Suprapubic skin (tissue), 4 donors: ENCODE measurements around the gene SFSWAP. TPM values are rescaled to one million over a fixed set of nuclear protein-coding genes. Genes with fewer than 3 reads are reported as not detected.
A peak's percentile ranks its signal among the peaks of the same experiment; 100 is the strongest.
"Not testable (repeated sequence)": the region's sequence is repeated elsewhere in the genome, so short reads cannot be mapped to it uniquely, and the experiment has no call there.

Experiments used
- DNase-seq, 2 donors: peaks; one replicate each; pipeline ENCODE4 v3.0.0-alpha.2; 2019; ENCODE audit warnings: low spot score in 2 of 2
- H3K27ac ChIP-seq: fragments of 200-600 bp; sonication (generic); one replicate; pipeline ENCODE4 v1.5.1; 2019
- H3K27me3 ChIP-seq: fragments of 200-600 bp; sonication (generic); one replicate; pipeline ENCODE4 v1.5.1; 2019
- H3K36me3 ChIP-seq: fragments of 200-600 bp; sonication (generic); one replicate; pipeline ENCODE4 v1.5.1; 2019
- H3K4me1 ChIP-seq: fragments of 200-600 bp; sonication (generic); one replicate; pipeline ENCODE4 v1.5.1; 2019
- H3K4me3 ChIP-seq: fragments of 200-600 bp; sonication (generic); one replicate; pipeline ENCODE4 v1.5.1; 2019; ENCODE audit warnings: mild to moderate bottlenecking
- H3K9me3 ChIP-seq: fragments of 200-600 bp; sonication (generic); one replicate; pipeline ENCODE4 v1.5.1; 2019
- EP300 ChIP-seq: sonication (generic); formaldehyde crosslinking; IDR thresholded peaks from one replicate; pipeline ENCODE4 v1.6.1; 2017; ENCODE audit warnings: antibody characterized with exemption
- POLR2A ChIP-seq, 2 donors: fragments of 450-650 bp; IDR thresholded peaks; one replicate each; pipeline ENCODE4 v1.6.1; 2017; ENCODE audit warnings: antibody characterized with exemption in 2 of 2, mild to moderate bottlenecking in 2 of 2, moderate library complexity in 2 of 2
- POLR2AphosphoS5 ChIP-seq, 3 donors: sonication (generic); formaldehyde crosslinking; IDR thresholded peaks; one replicate each; pipeline ENCODE4 v1.6.1; 2017; ENCODE audit warnings: antibody characterized with exemption in 3 of 3
- WGBS: methylation state at CpG from one replicate; pipeline ENCODE4 v1.1.5; 2018; 5-methylcytosine and 5-hydroxymethylcytosine counted together
- total RNA-seq, 4 donors: library from RNA; depleted of rRNA; stranded (reverse); fragments of >200 nt; gene quantifications; one replicate each; pipeline ENCODE4 v1.1.0, GENCODE V29; 2016
- TF ChIP-seq, protein P1 (sequence below), 2 donors: fragments of 200-600 bp in 1 of 2; fragments of 450-650 bp in 1 of 2; sonication (generic) in 1 of 2; IDR thresholded peaks; one replicate each; pipeline ENCODE4 v1.5.1; 2016 to 2019; ENCODE audit warnings: antibody characterized with exemption in 2 of 2, mild to moderate bottlenecking in 1 of 2, moderate library complexity in 1 of 2

The SFSWAP gene
- total RNA-seq, 4 donors from 2014 or later, result 41.3 to 107 (median 49.9) TPM

DNA sequence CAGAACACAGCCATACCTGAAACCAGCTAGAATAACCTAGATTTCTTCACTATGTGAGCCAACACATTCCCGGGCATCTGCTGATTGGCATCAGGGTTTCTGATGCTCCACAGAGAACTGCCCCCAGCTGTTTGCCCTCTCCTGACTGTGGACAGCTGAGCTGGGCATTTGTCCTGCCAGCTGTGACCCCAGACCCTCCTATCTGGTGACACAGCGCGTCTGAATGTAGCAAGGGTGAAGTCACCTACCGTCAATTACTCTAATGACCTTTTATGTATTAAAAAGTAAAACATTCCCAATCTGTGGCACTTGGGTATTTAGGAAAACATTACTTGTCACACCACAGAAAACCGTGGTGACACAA is 29.7 kb upstream of the SFSWAP start:
- TF ChIP-seq POLR2A (IDR thresholded peaks at IDR 0.05) (no peak), EP300 (no peak), POLR2AphosphoS5 (IDR thresholded peaks at IDR 0.05) (no peak)
- TF ChIP-seq, protein P1, sequence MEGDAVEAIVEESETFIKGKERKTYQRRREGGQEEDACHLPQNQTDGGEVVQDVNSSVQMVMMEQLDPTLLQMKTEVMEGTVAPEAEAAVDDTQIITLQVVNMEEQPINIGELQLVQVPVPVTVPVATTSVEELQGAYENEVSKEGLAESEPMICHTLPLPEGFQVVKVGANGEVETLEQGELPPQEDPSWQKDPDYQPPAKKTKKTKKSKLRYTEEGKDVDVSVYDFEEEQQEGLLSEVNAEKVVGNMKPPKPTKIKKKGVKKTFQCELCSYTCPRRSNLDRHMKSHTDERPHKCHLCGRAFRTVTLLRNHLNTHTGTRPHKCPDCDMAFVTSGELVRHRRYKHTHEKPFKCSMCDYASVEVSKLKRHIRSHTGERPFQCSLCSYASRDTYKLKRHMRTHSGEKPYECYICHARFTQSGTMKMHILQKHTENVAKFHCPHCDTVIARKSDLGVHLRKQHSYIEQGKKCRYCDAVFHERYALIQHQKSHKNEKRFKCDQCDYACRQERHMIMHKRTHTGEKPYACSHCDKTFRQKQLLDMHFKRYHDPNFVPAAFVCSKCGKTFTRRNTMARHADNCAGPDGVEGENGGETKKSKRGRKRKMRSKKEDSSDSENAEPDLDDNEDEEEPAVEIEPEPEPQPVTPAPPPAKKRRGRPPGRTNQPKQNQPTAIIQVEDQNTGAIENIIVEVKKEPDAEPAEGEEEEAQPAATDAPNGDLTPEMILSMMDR (IDR thresholded peaks at IDR 0.05), result no peak
- no peak overlapping the region for H3K4me3 ChIP-seq
- no peak overlapping the region for H3K27ac ChIP-seq
- H3K36me3 ChIP-seq, result no peaks in the 10 kb centered on the region
- peaks cover 20% of the 10 kb centered on the region for H3K27me3 ChIP-seq
- DNase-seq, result peak in 1 of 2 donors; percentile 28
- peaks cover 16% of the 10 kb centered on the region for H3K4me1 ChIP-seq
- WGBS, result 75% methylated on average over 5 of the region's 5 CpGs
- H3K9me3 ChIP-seq, result no peaks in the 10 kb centered on the region

DNA sequence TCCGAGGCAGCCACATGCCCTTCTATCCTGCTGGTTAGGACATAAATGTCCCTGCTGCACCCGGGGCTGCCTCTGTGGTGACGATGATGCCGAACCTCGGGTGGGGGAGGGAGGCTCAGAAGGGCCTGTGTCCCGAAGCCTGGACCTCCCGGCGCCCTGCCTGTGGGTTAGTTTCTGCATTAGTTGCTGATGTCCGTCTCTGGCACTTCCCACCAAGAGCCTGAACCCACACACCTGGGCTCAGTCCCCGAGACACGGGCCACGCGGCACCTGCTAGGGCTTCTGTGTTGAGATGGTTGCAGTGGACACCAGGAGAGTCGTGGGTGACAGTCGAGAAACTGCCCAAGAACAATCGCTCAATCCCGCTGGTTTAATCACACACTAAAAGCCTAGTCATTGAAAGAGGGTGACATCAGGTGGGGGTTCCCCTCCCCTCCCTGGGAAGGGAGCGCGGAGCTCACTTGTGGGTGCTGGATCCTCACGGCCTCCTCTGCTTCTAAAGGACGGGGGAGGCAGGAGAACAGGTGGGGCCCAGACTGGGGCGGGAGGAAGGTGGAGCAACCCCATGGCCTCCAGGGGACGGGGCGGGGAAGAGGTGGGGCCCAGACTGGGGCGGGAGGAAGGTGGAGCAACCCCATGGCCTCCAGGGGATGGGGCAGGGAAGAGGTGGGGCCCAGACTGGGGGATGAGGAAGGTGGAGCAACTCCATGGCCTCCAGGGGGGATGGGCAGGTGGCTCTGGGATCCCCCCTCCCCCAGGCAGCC is 29.0 kb upstream of the SFSWAP start:
- WGBS, result 15% methylated on average over 17 of the region's 25 CpGs
- H3K36me3 ChIP-seq, H3K9me3 ChIP-seq, H3K27ac ChIP-seq, H3K4me3 ChIP-seq: not testable (repeated sequence)
- H3K4me1 ChIP-seq, result peaks cover 16% of the 10 kb centered on the region
- DNase-seq, result peak in 1 of 2 donors; percentile 67
- peaks cover 20% of the 10 kb centered on the region for H3K27me3 ChIP-seq

DNA sequence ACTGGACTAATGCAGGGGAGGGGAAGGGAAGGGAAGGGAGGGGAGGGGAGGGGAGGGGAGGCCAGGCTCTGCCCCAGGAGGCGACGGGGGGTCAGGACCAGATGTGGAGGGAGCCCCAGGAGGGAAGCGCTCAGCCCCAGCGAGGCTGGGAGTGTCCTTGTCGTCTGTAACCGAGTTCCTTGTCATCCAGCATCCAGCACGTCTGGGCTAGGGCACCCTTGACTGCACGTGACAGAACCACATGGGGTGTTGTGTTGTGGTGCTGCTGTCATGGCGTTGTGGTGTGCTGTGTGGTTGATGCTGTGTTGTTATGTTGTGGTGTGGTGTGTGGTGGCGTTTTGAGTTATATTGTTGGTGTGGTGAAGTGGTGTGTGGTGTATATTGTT is 28.4 kb upstream of the SFSWAP start:
- Histone ChIP-seq H3K4me3 (no peak overlapping the region), H3K27ac (no peak overlapping the region), H3K9me3 (no peaks in the 10 kb centered on the region), H3K27me3 (peaks cover 19% of the 10 kb centered on the region), H3K4me1 (peaks cover 16% of the 10 kb centered on the region), H3K36me3 (no peaks in the 10 kb centered on the region)
- TF ChIP-seq EP300 (no peak), POLR2A (IDR thresholded peaks at IDR 0.05) (no peak), POLR2AphosphoS5 (IDR thresholded peaks at IDR 0.05) (no peak)
- TF ChIP-seq, protein P1 (IDR thresholded peaks at IDR 0.05), result no peak
- WGBS, result 30% methylated on average over 7 of the region's 10 CpGs
- DNase-seq, result peak in 1 of 2 donors; percentile 32

DNA sequence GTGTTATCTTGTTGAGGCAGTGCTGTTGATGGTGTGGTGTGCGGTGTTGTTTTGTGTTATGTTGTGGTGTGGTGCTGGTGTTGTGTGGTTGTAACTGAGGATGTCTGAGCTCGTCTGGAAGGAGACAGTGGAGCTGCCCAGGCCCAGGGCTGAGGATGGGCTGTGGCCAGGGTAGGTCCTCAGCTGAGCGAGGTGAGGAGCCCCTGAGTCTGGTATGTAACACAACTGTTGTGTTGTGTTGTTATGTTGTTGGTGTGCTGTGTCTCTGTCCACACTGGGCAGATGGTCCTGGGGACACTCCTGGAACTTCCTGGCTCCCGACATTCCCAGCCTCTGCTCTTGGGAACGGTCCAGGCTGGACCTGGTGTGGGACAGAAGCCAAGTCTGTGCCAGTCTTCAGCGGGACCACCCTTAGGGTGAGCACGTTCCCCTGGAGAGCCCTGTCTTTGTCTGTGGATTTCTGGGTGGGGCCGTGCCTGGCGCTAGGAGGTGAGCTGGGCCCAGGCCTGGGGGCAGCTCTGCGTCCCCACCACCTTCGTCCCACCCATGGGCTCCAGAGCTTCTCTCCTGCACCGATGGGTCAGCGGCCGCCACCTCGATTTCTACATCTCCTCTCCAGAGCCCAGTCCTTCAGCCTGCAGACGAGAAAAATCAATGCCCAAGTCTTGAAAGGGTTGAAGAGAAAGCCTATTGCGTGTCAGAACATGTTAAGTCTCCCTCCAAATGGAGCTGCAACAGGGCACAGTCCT is 27.4 kb upstream of the SFSWAP start:
- H3K9me3 ChIP-seq, result no peaks in the 10 kb centered on the region
- H3K4me3 ChIP-seq, result no peak overlapping the region
- no peak for TF ChIP-seq POLR2AphosphoS5 (IDR thresholded peaks at IDR 0.05)
- TF ChIP-seq EP300, result no peak
- TF ChIP-seq, protein P1 (IDR thresholded peaks at IDR 0.05), result no peak
- TF ChIP-seq POLR2A (IDR thresholded peaks at IDR 0.05), result no peak
- no peak overlapping the region for H3K27ac ChIP-seq
- no peaks in the 10 kb centered on the region for H3K36me3 ChIP-seq
- peak in 1 of 2 donors; percentile 73 for DNase-seq
- WGBS, result 65% methylated on average over 14 of the region's 17 CpGs
- H3K27me3 ChIP-seq, result peaks cover 13% of the 10 kb centered on the region
- H3K4me1 ChIP-seq, result peaks cover 16% of the 10 kb centered on the region

DNA sequence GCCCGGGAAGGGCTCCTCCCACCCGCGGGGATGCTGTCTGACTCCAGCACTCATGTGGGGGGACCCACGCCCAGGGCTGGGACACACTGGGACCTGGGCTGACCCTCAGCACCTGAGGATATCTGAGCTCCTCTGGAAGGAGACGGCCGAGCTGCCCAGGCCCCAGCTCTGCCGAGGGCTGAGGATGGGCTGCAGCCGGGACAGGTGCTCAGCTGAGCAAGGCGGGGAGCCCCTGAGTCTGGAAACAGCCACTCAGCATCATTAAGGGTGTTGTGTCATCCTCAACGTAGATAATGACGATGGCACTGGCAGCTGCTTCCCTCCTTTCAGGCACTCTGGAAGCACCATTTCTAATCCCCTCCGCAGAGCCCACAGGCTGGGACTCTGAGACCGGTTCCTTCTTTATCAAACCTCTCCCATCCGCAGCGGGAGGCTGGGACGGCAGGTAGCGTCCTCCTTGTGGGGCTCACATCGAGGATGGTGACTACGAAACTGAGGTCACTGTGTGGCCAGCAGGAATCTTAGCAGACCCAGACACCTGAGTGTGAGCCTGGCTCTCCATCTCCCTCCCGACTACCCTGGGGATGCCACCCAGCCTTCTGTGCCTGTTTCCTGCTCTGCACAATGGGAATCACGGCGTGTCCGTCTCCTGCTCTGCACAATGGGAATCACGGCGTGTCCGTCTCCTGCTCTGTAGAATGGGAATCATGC is 26.7 kb upstream of the SFSWAP start:
- Histone ChIP-seq H3K9me3 (no peaks in the 10 kb centered on the region), H3K4me3 (no peak overlapping the region), H3K27me3 (peaks cover 11% of the 10 kb centered on the region), H3K27ac (no peak overlapping the region), H3K4me1 (peaks cover 16% of the 10 kb centered on the region), H3K36me3 (no peaks in the 10 kb centered on the region)
- TF ChIP-seq, protein P1 (IDR thresholded peaks at IDR 0.05), result no peak
- TF ChIP-seq POLR2A (IDR thresholded peaks at IDR 0.05) (no peak), POLR2AphosphoS5 (IDR thresholded peaks at IDR 0.05) (no peak), EP300 (no peak)
- 84% methylated on average over 14 of the region's 26 CpGs for WGBS
- peak in 1 of 2 donors; percentile 32 for DNase-seq
